ENCODE results near the gene SWI5. TPM values are rescaled to one million over a fixed set of nuclear protein-coding genes. Genes with fewer than 3 reads are reported as not detected.

SWI5 gene
- total and polyA plus RNA-seq, 12 donors, result 13.9 to 46.3 (median 20.8) TPM

DNA sequence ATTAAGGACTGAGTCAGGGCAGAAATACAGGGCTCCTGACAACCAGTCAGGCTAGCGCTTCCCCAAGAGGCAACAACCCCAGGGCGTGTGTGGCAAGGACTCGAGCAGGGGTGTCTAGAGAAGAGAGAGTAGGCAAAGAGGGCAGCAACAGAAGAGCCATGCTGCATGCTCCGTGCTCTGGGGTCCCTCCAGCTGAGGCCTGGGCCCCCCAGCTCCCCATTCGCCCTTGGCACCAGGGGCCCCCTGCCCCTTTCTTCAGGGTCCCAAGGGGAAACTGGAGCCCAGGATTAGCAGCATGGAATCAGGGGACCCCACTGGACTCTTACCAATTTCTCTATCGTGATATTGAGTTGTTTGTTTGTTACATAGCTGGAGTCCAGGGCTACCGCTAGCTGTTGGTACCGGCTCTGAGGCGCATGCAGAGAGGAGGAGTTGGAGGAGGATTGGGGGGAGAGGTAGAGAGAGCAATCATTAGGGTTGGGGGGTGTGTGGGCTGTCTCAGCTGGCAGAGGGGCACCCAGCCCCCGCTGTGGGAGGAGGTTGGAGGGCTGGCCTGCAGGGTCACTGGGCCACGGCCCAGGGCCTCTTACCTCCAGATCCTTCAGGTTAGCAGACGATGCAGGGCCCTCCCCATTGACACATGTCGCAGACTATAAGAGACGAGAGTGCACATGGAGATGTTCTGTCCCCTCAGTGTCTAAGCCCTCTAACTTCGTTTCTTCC is 9.0 kb upstream of the SWI5 start:
- intact Hi-C loops (cut with DNase I), result no loop called here
- H3K36me3 ChIP-seq, result peaks cover 0 to 100% (median 49%) of the 10 kb centered on the region in 9 donors
- H3K27ac ChIP-seq, result no peak overlapping the region
- H3K9me3 ChIP-seq, result no peaks in the 10 kb centered on the region
- no peak for DNase-seq
- no peak for ATAC-seq
- no peaks in the 10 kb centered on the region for H3K27me3 ChIP-seq
- H3K4me1 ChIP-seq, result peaks cover 0 to under 1% (median 0%) of the 10 kb centered on the region in 9 donors
- no peak overlapping the region for H3K4me3 ChIP-seq
- WGBS, 2 donors, result 93 to 94% methylated on average over 14 to 15 of the region's 15 CpGs
- TF ChIP-seq, protein P1, sequence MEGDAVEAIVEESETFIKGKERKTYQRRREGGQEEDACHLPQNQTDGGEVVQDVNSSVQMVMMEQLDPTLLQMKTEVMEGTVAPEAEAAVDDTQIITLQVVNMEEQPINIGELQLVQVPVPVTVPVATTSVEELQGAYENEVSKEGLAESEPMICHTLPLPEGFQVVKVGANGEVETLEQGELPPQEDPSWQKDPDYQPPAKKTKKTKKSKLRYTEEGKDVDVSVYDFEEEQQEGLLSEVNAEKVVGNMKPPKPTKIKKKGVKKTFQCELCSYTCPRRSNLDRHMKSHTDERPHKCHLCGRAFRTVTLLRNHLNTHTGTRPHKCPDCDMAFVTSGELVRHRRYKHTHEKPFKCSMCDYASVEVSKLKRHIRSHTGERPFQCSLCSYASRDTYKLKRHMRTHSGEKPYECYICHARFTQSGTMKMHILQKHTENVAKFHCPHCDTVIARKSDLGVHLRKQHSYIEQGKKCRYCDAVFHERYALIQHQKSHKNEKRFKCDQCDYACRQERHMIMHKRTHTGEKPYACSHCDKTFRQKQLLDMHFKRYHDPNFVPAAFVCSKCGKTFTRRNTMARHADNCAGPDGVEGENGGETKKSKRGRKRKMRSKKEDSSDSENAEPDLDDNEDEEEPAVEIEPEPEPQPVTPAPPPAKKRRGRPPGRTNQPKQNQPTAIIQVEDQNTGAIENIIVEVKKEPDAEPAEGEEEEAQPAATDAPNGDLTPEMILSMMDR (IDR thresholded peaks at IDR 0.05), result no peak

DNA sequence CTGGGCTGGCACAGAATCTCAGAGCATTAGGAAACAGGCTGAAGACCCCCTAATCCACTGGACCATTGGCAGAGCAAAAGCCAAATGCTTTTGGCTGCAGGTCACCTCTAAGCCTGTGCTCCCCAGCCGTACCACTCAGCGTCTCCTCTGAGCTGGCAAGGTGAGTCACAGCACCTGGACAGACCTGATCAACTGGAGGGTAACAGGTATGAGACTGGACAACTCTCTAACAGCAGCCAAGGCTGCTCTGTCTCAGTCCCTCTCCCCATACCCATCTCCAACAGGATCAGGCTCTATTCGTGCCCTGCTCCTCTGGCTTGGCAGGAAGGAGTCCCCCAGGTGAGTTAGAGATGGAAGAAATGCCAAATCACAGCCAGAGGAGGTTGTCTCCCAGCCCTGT is 5.0 kb upstream of the SWI5 start:
- Histone ChIP-seq H3K4me3 (no peak overlapping the region), H3K27me3 (no peaks in the 10 kb centered on the region), H3K27ac (no peak overlapping the region), H3K9me3 (no peaks in the 10 kb centered on the region), H3K36me3 (peaks cover 0 to 77% (median 34%) of the 10 kb centered on the region in 9 donors), H3K4me1 (peaks cover 0 to 20% (median 14%) of the 10 kb centered on the region in 9 donors)
- intact Hi-C loops (cut with DNase I), result loop anchor here in 1 of 10 donors (5.0 kb wide), 1 partner anchor 49 kb away; no protein-coding TSS in a partner anchor
- TF ChIP-seq, protein P1 (IDR thresholded peaks at IDR 0.05), result no peak
- 94% methylated on average over 3 of the region's 3 CpGs for WGBS, 2 donors
- DNase-seq (no peak), ATAC-seq (no peak)

DNA sequence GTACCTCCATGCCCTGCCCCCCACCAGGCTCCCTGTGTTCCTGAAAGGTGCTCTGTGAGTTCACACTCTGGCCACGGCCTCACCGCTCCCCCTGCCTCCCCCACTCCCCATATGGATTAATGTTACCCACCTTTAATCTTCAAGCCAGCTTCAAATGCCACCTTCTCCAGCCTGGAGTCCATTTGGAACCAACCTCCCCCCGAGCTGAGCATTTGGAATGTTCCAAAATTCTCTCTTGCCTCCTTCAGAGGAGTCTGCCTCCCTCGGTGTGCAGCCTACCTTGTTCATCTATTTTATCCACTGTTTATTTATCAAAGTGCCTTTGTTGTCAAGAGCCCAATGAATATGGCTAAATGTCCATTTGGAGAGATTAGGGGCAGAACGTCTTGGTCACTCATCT is 4.6 kb upstream of the SWI5 start:
- peaks cover 0 to 20% (median 14%) of the 10 kb centered on the region in 9 donors for H3K4me1 ChIP-seq
- no peaks in the 10 kb centered on the region for H3K27me3 ChIP-seq
- WGBS, 2 donors, result 78 to 80% methylated on average over 5 of the region's 5 CpGs
- intact Hi-C loops (cut with DNase I), result loop anchor here in 1 of 10 donors (5.0 kb wide), 1 partner anchor 49 kb away; no protein-coding TSS in a partner anchor
- no peak for ATAC-seq
- TF ChIP-seq, protein P1 (IDR thresholded peaks at IDR 0.05), result no peak
- no peak overlapping the region for H3K4me3 ChIP-seq
- DNase-seq, result no peak
- no peaks in the 10 kb centered on the region for H3K9me3 ChIP-seq
- H3K36me3 ChIP-seq, result peaks cover 0 to 73% (median 30%) of the 10 kb centered on the region in 9 donors
- no peak overlapping the region for H3K27ac ChIP-seq

DNA sequence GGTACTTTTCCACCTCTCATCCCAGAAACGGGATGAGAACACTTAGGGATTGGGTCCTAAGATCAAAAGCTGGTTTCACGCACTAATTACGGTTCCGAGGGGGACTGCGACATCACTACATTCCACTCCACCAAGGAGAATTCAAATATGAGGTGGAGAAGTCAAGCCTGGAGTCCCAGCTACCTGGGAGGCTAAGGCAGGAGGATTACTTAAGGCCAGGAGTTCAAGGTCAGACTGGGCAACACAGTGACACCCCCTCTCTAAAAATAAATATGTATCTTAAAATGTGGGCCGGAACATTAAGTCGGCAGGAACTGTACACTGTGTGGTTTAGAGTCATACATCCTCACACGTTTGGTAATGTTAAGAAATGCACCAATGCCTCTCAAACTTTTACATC is 1.8 kb upstream of the SWI5 start:
- H3K27ac ChIP-seq, result peak overlapping the region in 6 of 10 donors; percentile 89 to 94 (median 94)
- TF ChIP-seq, protein P1 (IDR thresholded peaks at IDR 0.05), result no peak
- ATAC-seq (no peak), DNase-seq (no peak)
- H3K4me1 ChIP-seq, result peaks cover 3 to 45% (median 29%) of the 10 kb centered on the region in 9 donors
- H3K4me3 ChIP-seq, result peak overlapping the region in 7 of 10 donors; percentile 79 to 96 (median 91)
- H3K27me3 ChIP-seq, result no peaks in the 10 kb centered on the region
- peaks cover 0 to 45% (median 16%) of the 10 kb centered on the region in 9 donors for H3K36me3 ChIP-seq
- intact Hi-C loops (cut with DNase I), result loop anchor here in 1 of 10 donors (5.0 kb wide), 1 partner anchor 52 kb away; no protein-coding TSS in a partner anchor
- H3K9me3 ChIP-seq, result no peaks in the 10 kb centered on the region
- 71 to 73% methylated on average over 8 of the region's 8 CpGs for WGBS, 2 donors

Measured in heart right ventricle (tissue), 16 donors.